Renal cortex interstitium (tissue), 11 donors: Measurements from ENCODE around the gene AKAP13. TPM values are rescaled to one million over a fixed set of nuclear protein-coding genes. Genes with fewer than 3 reads are reported as not detected.

Source experiments
- DNase-seq, 11 donors: peaks; one replicate each; pipeline ENCODE4 v3.0.0-alpha.2; 2013; ENCODE audit warnings: low read depth in 9 of 11, low spot score in 4 of 11; ENCODE audit errors: extremely low read depth in 1 of 11
- polyA plus RNA-seq, 3 donors: library from polyadenylated mRNA; unstranded; fragments of 120-200 nt; gene quantifications; one replicate each; pipeline ENCODE4 v1.2.1, GENCODE V29; 2013; ENCODE audit not compliant: insufficient read length in 3 of 3

The AKAP13 gene
- polyA plus RNA-seq, 3 donors, result 90.0 to 91.2 (median 91.2) TPM

DNA sequence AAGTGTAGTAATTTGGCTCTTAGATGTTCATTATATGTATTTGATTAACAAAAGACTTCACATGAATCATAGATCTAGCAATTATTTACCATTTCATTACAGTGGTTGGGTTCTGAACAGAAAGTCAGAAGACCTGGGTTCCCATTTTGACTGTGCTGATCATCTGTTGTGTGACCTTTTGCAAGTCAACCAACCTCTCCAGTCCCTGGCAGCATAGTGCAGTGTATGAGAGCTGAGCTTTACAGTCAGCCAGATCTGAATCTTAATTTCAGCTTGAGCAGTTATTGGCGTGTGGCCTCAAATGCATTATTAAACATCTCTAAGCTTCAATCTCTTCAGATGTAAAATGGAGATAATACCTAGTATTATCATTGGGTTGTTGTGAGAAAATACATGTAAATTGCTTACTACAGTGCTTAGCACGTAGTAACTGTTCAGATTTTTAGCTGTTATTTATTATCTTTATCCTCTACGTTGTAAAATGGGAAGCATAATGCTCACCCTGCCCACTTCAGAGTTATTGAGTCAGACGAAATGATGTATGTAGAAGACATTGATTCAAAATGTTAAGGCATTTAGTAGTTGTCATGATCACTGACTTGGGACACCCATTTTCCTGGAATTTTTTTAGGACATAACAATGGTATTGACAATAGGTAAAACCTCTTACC, 310.3 kb downstream of the AKAP13 start:
- no peak for DNase-seq

DNA sequence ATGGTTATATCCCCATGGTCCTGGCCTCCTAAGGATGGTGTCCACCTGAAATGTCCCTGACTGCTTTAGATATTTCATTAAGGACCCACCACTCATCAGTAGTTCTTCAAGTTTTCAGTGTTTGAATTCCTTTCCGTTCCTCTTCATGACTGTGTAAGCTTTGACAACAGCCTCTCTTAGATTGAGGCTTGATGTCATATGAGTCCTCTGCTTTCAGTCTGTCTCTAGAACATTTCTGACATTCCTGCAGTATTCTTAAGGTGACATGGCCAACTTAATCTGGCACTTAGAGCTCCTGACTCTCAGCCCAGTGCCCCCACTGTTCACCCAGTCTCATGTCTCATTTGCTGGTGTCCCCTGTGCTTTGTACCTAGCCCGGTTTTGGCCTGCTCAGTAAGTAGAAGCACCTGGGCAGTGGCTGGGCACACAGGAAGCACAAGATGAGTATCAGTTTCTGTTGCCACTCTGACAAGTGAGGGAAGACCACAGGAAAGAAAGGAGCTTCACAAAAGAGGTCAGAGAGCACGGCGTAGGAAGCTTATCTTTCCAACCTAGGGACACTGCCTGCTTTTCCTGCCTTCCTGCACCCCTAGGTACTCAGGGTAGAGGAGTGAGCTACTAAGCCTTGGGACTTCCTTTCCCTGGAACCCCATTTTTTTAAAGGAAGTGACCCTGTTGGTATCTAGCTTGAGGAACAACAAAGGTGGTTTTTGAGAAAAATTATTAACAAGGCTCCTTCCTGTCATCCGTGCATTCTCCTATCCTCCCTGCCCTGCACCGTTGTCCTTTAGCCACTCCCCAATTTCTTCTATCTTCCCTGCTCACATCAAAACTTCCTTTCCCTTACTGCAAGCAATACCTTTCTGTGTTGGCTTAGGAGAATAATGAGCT, 311.2 kb downstream of the AKAP13 start:
- DNase-seq, result no peak

DNA sequence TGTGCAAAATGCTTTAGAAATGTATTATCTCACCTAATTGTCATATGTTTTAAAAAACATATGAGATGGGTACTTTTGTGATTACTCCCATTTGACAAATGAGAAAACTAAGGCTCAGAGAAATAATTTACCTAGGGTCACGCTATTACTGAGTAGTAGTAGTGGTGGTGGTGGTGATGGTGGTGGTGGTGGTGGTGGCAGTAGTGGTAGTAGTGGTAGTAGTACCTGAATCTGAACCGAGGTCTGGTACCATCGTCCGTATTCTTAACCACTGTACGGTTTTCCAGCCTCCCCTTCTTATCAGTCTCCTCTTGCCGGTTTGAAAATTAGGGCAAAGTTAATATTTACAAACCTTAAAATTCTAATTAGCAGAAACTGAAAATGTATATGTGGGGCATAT, 311.9 kb downstream of the AKAP13 start:
- DNase-seq, result no peak

DNA sequence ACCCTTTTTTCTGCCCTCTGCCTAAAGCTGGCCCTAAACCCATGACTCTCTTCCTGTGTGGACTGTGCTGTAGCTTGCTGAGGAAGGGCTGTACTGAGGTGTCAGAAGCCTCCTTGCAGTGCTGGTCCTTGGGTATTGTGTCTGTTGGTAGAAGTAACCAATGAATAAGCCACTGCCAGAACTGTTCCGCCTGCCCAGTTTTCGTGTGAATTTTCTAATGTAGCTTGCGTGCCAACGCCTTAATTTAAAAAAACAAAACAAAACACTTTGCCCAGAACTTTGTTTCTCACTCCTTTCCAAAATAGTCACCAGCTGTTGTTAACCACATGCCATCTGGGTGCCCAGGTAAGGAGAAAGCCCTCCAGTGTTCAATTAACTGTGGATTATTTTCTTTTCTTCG, 312.5 kb downstream of the AKAP13 start:
- DNase-seq, result no peak

DNA sequence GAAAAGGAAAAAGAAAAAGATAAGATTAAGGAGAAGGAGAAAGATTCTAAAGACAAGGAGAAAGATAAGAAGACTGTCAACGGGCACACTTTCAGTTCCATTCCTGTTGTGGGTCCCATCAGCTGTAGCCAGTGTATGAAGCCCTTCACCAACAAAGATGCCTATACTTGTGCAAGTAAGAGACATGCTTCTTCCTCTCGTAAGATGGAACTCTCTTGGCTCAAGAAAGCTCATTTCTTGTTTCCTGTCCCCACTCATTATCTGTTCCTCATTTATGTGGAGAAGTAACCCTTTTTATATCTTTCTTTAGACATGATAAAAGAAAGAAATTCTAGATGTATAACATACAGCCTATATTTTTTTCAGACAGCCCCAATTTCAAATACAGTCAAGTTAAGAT, 312.9 kb downstream of the AKAP13 start:
- DNase-seq, result no peak

DNA sequence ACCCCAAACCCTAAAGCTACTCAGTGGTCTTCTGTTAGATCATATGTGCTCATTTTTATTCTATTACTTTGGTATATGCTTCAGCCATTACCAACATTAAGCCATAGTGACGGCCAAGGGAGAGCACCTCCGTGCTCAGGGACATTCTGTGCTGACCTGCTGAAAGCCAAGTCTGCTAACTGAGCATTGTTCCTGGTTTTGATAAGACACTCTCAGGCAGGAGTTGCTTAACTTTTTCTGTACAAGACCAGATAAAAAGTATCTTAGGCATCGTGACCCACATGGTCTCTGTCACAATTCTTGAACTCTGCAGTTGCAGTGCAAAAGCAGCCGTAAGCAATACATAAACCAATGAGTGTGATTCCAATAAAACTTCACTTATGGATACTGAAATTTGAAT, 313.7 kb downstream of the AKAP13 start:
- DNase-seq, result no peak

DNA sequence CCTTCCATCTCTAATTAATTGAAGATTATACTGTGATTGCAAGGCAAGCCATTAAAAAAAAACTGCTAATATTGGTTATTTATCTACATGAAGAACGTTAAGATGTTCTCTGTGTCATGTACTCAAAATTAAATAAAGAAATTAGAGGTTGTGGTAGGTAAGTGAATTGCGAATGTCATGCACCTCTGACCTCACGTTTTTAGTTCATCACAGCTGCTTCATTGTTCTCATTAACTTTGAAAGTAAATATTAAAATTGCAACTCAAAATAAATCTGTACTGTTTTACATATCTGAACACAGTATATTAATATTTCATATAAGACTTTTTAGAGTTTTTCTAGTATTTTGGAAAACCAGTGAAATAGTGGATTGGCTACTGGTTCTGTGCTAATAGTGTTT, 320.4 kb downstream of the AKAP13 start:
- DNase-seq, result no peak

DNA sequence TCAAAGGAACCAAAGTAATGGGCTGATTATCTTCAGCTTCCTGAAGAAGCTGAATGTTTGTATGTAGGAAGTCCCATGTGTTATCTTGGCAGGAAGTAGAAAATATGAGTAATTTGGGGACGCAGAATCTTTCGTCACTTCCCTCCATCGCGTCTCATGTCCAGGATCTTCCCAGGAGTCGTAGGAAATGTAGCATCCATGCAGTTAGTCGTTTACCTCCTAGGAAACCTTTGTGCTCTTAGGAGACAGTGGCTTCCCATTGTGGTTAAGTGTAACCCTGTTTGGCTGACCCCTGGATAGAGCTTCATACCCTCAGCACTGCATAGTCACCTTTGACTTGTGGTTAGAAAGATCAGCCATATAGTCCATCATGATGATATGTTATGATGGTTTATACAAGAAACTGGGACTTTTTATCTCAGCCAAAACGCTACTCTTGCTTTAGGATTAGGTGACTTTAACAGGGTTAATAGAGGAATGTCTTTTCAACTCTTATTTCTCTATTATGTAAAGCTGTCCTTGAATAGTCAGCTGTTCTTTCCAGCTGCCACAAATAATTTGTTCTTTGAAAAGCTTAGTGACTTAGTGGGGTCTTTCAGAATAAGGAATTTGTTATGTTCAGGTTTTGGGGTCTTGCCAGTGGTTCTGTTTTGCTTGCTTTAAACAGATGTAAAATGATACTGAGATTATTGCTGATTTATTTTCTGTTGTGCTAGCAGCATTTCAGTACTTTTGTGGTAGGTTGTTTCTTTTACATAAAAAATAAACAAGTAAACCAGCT, 322.1 kb downstream of the AKAP13 start:
- DNase-seq, result peak in 4 of 11 donors; percentile 37 to 66 (median 52)

DNA sequence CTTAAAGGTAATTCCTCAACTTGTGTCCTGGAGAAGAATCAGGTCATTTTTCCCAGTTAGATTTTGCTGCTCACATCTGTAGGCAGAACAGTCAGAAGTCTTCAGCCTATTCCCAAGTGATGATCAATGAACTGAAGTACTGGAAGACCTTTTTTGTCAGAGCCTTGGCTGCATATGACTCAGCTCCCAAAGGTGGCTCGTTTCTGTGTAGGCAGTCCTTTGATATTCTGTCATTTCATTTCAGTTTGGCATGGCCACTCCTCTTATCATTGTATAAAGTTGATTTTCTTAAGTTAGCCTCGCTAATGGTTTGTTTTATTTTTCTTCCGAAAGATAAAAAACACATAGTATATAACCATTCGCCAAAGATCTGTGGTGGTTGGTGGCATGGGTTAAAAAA, 323.7 kb downstream of the AKAP13 start:
- DNase-seq, result no peak

DNA sequence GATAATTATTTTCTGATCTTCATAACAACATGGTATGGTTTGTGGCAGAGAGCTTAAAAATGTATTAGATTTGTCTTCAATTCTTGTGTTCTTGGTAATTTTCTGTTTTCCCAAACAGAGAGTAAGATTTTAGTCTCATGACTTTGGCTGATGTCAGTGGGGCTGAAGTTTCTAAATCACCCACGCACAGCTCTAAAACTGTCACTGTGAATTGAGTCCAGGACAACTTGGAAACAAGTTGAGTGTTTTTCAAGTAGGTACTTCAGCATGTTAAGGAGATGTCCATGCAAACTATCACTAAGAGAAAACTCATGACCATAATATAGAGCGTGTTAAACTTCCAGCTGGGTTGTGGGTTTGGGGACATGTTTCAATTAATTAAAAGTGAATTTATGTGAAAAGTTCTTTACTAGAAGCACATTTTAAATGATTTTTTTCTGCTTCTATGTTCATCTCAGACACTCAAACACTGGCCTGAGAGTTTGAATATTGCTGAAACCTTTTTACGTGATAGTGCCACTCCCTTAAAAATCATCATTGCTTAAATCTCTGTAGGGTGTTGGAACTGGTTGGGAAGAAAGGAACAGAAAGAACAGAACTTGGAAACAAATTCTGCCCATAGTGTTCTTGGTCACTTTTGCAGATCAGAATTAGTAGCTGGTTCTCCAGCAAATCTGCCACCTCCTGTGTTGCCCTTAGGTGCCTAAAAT, 324.5 kb downstream of the AKAP13 start:
- no peak for DNase-seq

DNA sequence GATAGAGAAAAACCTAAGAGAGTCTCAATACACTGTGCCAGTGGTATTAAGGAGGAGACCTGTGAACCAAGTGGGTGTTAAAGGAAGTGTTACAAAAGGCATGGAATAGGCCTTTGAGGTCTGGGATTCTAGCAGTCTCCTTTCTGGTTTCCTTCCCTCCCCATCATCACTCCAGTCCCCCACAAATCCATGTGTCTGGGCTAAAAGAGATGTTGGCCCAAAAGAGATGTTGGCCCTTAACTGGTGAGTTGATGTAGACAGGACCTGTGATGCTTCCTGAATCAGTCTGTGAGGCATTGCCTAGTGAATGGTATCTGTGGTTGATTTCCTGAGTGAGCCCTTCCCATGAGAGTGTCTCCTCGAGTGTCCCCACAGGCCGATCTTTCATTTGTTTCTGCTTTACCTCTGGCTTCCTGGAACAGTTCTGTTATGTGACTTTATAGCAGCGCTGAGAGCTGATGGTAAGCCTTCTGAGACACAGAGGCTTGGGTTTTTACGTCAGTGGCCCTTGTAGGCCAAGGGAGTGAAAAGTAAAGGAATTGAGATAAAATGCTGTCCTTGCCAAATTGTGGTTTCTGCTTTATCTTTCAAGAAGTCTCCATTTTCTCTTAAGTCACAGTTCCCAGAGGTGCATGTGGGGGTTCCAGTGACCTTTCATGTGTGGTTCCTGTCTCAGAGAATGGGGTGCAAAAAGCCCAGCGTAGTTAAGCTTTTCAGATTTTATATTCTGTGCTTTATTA, 326.5 kb downstream of the AKAP13 start:
- no peak for DNase-seq

DNA sequence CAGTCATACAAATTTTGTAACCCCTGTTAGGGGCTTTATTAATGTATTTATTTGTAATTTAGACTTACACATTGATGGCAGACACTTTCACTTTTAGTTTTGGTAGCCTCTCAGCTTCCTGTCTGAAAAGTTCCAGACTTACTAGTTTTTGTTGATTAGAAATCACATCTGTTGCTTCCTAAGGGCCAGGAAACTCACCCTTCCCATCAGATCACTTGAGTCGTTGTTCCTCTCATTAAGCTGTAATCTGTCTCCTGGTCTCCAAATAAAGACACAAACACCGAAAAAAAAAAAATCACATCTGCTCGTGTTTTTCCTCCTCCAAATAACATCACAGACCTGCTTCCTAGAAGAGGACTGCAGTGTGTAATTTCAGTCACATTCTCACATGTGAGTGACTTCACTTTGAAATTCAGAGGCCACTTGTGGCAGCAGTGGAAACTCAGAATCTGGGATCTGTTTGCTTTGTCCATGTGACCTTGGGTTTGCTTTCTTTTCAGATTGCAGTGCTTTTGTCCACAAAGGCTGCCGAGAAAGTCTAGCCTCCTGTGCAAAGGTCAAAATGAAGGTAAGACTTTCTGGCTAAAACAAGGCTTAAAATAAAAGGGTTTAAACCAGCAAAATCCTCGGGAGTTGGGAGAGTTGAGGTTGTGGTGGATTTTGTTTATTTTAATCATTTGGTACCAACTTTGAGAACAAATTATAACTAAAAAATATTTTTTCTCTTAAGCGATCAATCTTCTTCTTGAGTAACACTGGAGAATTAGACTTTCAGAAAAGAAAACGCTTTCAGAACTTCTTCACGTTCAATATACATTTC, 327.3 kb downstream of the AKAP13 start:
- peak in 5 of 11 donors; percentile 40 to 56 (median 46) for DNase-seq

DNA sequence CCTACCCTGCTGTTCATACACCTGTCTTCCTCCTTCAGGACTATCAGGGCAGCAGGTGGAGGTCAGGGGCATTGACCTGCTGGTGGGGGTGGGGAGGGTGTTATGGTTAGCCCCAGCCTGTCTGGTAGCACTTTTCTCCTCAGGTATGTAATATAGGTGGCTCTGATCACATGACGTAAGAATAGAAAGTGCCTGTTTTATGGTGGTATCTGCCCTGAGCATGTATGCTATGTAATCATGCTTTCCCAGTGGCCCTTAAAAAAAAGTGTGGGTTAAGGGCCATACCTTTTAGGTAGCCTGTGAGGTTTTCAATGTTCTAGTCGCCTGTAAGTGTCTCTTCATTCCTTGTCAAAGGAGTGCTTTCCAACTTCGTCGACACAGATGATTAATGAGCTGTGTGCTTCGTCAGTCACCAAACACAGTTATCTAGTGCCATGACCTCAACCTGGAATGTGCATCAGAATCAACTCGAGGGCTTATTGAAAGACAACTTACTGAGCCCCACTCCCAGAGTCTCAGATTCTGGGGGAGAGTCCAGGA, 328.1 kb downstream of the AKAP13 start:
- DNase-seq, result no peak

DNA sequence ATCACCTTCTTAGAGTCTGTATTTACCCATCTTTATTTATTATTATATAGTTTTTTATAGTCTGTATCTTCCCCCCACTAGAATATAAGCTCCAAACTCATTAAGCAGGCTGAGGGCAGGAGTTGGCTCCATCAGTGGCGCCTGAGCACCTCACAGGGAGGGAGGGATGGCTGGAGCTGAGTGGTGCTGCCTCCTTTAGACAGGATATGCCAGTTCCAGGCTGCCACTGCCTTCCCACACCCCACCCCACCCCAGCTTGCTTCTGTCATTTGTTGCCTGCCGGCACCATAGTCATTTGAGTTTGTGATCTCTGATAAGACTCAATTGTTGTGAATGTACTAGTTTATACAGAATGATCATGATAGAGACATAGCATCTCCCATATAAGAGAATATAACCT, 328.8 kb downstream of the AKAP13 start:
- DNase-seq, result no peak

DNA sequence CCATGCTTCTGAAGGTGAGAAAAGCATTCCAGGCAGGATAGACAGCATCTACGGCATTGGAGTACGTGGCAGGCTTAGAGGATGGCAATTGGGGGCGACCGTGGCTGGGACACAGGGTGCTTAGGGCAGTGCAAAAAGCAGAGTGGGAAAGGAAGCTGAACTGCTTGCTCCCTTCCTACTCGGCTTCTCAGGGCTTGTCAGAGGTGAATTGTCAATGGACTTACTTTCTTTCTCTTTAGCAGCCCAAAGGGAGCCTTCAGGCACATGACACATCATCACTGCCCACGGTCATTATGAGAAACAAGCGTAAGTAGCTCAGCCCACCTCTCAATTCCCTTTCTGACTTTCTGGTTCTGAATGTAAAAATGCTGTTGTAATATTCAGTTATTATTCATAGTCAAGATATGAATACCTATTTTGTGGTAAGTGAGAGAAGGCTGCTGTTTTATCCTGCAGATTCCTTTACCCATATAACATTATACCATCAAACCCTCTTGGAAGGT, 330.0 kb downstream of the AKAP13 start:
- DNase-seq, result no peak

DNA sequence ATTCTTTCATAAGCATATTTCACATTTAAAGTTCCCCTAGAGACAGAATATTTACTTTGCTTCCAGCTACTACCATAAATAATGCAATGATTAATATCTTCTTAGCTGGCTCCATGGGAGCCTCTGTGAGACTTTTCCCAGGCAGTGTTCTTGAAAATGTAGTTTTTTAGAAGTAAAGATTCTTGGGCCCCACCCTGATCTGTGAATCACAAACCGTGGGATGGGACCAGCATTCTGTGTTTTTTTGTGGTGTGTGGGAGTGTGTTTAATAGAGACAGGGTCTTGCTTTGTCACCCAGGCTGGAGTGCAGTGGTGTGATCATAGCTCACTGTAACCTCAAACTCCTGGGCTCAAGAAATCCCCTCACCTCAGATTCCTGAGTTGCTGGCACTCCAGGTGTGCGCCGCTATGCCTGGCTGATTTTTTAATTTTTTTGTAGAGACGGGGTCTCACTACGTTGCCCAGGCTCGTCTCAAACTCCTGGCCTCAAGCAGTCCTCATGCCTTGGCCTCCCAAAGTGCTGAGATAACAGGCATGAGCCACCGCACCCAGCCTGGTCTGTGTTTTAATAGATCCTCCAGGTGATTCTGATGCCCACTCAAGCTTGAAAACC, 331.3 kb downstream of the AKAP13 start:
- no peak for DNase-seq

DNA sequence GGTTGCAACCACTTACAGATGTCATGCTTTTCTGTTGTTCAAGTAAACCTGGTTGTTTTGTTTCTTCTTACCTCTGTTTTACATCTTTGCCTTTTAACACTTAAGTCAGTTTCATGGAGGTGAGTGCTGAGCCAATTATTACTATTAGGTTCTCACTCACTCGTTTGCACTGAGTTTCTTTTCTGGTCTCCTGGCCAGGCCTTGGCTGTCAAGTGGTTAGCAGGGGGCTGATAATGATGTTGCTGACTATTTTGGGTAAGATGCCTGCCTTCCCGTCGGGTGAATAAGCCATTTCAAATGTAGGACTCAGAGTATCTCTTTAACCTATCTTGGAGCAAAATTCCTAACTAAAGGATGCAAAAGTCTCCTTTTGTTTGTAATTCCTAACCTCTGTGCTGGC, 335.9 kb downstream of the AKAP13 start:
- no peak for DNase-seq
